Fibroblast of lung (primary cell): ENCODE measurements around the gene PKD2L2.

Experiments used
- CTCF ChIP-seq, 2 donors: IDR thresholded peaks in 1 of 2; conservative IDR thresholded peaks in 1 of 2; 1 replicate in 1 of 2; 2 replicates in 1 of 2; pipeline ENCODE4 v1.5.1; 2011 to 2012; ENCODE audit warnings: low read length in 2 of 2, control low read depth in 1 of 2, inconsistent platforms in 1 of 2, low read depth in 1 of 2, mild to moderate bottlenecking in 1 of 2
- EZH2 ChIP-seq: IDR thresholded peaks from 2 replicates; pipeline ENCODE4 v1.5.1; 2012; ENCODE audit warnings: low read length, control low read depth, mild to moderate bottlenecking; ENCODE audit errors: missing control alignments

GRCh38 chr5:137921931-137922330 lies 32.7 kb downstream of the PKD2L2 start:
- no peak for TF ChIP-seq CTCF (conservative IDR thresholded peaks at IDR 0.05 in 1 of 2, IDR thresholded peaks at IDR 0.05 in 1 of 2; ENCODE audit: low read depth in 1 of 2, low read length in 2 of 2)
- no peak for TF ChIP-seq EZH2
